K562 (cell line): ENCODE results near the gene EIF2S3. TPM values are rescaled to one million over a fixed set of nuclear protein-coding genes. Genes with fewer than 3 reads are reported as not detected.

ENCODE experiments used
- ARID4B ChIP-seq: sonication (generic); formaldehyde crosslinking; IDR thresholded peaks from 2 replicates; pipeline ENCODE4 v1.8.0; 2022; ENCODE audit warnings: mild to moderate bottlenecking, missing genetic modification reagents
- BHLHE40 ChIP-seq: IDR thresholded peaks from 2 replicates; pipeline ENCODE4 v1.6.1; 2011; ENCODE audit warnings: low read length, improper control_type of control experiment
- BRF2 ChIP-seq: IDR thresholded peaks from 3 replicates; pipeline ENCODE4 v1.6.1; 2011; ENCODE audit warnings: borderline replicate concordance, mild to moderate bottlenecking; ENCODE audit not compliant: insufficient read length, insufficient read depth
- HSF4 ChIP-seq: fragments of 250-450 bp; sonication (Bioruptor Pico); IDR thresholded peaks from 2 replicates; pipeline ENCODE4 v2.1.2; 2022; ENCODE audit warnings: mild to moderate bottlenecking, moderate library complexity, borderline replicate concordance
- LEF1 ChIP-seq: fragments of 450-650 bp; IDR thresholded peaks from 2 replicates; pipeline ENCODE4 v1.6.1; 2016; ENCODE audit warnings: mild to moderate bottlenecking
- MLX ChIP-seq, 2 experiments: fragments of 450-650 bp in 1 of 2; sonication (generic) in 1 of 2; formaldehyde crosslinking; conservative IDR thresholded peaks; 2 replicates each; pipeline versions ENCODE4 v1.4.0 to v1.8.1; 2020 to 2022; ENCODE audit warnings: mild to moderate bottlenecking in 1 of 2, missing genetic modification reagents in 1 of 2
- NBN ChIP-seq: fragments of 450-650 bp; IDR thresholded peaks from 2 replicates; pipeline ENCODE4 v1.6.1; 2016; ENCODE audit warnings: low read depth, mild to moderate bottlenecking
- PYGO2 ChIP-seq: fragments of 450-650 bp; IDR thresholded peaks from 2 replicates; pipeline ENCODE4 v1.6.1; 2016; ENCODE audit warnings: mild to moderate bottlenecking, missing genetic modification characterization, moderate library complexity, missing compliant biosample characterization
- RBM25 ChIP-seq: fragments of 200-400 bp; formaldehyde crosslinking; IDR thresholded peaks from 2 replicates; pipeline ENCODE4 v1.6.1; 2018; ENCODE audit warnings: low read length, low read depth, moderate library complexity; ENCODE audit not compliant: severe bottlenecking
- TRIM25 ChIP-seq: fragments of 450-650 bp; IDR thresholded peaks from 2 replicates; pipeline ENCODE4 v1.7.0; 2016; ENCODE audit warnings: borderline replicate concordance
- ZBTB11 ChIP-seq, 3 experiments: fragments of 200-800 bp in 1 of 3; fragments of 250-450 bp in 1 of 3; fragments of 450-650 bp in 1 of 3; sonication (Bioruptor Pico) in 1 of 3; sonication (Bioruptor generic) in 1 of 3; formaldehyde crosslinking in 1 of 3; IDR thresholded peaks; 2 replicates each; pipeline versions ENCODE4 v1.6.1 to v1.8.0; 2016 to 2022; ENCODE audit warnings: mild to moderate bottlenecking in 2 of 3, missing genetic modification characterization in 2 of 3, missing compliant biosample characterization in 1 of 3, moderate library complexity in 1 of 3
- ZNF124 ChIP-seq: sonication (generic); formaldehyde crosslinking; IDR thresholded peaks from 2 replicates; pipeline ENCODE4 v1.8.1; 2022; ENCODE audit warnings: missing genetic modification reagents
- polyA plus RNA-seq, 8 experiments: library from polyadenylated mRNA; depleted of rRNA in 4 of 8; stranded (reverse) in 5 of 8; unstranded in 3 of 8; fragments of >200 nt; fragmentation: Nextera tagmentation in 2 of 8; fragmentation: Illumina TruSeq in 1 of 8; extraction: Ambion mirVana in 2 of 8; extraction: Trizol in 1 of 8; gene quantifications; 2 replicates each; pipeline versions ENCODE4 v1.2.1 to v1.2.3, GENCODE V29; 2011 to 2014; ENCODE audit warnings: inconsistent platforms in 1 of 8, missing spikeins in 1 of 8
- total RNA-seq, 7 experiments: library from RNA; depleted of rRNA in 6 of 7; stranded (reverse); fragments of >200 nt in 6 of 7; fragmentation: Illumina TruSeq in 2 of 7; extraction: Trizol in 2 of 7; gene quantifications; 2 replicates each; pipeline versions ENCODE4 v1.2.1 to v1.2.3, GENCODE V29; 2011 to 2021; ENCODE audit warnings: low replicate concordance in 1 of 7

The EIF2S3 gene
- total and polyA plus RNA-seq, 9 of the 15 experiments (the other 6 are each of a cell fraction or from before 2014, with no cell fraction given), result 148 to 439 (median 275) TPM

GRCh38 chrX:24054182-24055042 lies at the start of gene EIF2S3 (continued):
- TF ChIP-seq ARID4B (CRISPR knock-in tag) (peak; percentile 70), BHLHE40 (peak; percentile 93), BRF2 (no peak), PYGO2 (tag) (no peak), ZNF124 (CRISPR knock-in tag) (no peak), ZBTB11 (CRISPR knock-in tag; IDR thresholded peaks at IDR 0.05) (peak in 1 of 3 experiments; percentile 88; a peak in 2 of 6 replicates), LEF1 (no peak), TRIM25 (no peak), MLX (CRISPR knock-in tag; conservative IDR thresholded peaks at IDR 0.05) (no peak), NBN (no peak), HSF4 (CRISPR knock-in tag) (no peak), RBM25 (no peak)
